GM21515 (cell line): ENCODE data around the gene TAF12.
"Not testable (repeated sequence)": the region's sequence is repeated elsewhere in the genome, so short reads cannot be mapped to it uniquely, and the experiment has no call there.

ENCODE experiments used
- ATAC-seq: cut with Tn5 transposase; IDR thresholded peaks from one replicate; pipeline ENCODE4 v1.9.1; 2021; ENCODE audit not compliant: unreplicated experiment

Gene TAF12

DNA sequence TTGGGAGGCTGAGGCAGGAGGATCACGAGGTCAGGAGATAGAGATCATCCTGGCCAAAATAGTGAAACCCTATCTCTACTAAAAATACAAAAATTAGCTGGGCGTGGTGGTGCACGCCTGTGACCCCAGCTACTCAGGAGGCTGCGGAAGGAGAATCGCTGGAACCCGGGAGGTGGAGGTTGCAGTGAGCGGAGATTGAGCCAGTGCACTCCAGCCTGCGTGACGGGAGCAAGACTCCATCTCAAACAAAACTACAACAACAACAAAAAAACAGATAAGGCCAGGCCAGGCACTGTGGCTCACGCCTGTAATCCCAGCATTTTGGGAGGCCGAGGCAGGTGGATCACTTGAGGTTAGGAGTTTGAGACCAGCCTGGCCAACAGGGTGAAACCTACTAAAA, 2.5 kb upstream of the TAF12 start:
- not testable (repeated sequence) for ATAC-seq

DNA sequence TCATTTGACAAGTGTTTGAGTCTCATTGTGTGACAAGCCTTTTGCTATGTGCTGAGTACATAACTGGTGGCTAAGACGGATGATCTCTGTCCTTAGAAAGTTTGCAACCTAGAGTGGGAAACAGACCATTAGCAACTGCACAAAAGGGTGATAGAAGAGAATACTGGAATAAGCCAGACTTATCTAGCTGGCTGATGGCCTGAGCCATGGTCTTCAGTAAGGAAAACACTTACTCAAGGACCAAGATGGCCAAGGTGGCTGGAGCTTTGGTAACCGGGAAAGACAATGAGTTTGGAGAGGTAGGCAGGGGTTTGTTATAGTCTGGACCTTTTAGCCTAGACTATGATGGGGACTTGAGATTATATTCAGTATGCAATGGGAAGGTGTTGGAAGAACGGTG, 1.6 kb upstream of the TAF12 start:
- no peak for ATAC-seq

DNA sequence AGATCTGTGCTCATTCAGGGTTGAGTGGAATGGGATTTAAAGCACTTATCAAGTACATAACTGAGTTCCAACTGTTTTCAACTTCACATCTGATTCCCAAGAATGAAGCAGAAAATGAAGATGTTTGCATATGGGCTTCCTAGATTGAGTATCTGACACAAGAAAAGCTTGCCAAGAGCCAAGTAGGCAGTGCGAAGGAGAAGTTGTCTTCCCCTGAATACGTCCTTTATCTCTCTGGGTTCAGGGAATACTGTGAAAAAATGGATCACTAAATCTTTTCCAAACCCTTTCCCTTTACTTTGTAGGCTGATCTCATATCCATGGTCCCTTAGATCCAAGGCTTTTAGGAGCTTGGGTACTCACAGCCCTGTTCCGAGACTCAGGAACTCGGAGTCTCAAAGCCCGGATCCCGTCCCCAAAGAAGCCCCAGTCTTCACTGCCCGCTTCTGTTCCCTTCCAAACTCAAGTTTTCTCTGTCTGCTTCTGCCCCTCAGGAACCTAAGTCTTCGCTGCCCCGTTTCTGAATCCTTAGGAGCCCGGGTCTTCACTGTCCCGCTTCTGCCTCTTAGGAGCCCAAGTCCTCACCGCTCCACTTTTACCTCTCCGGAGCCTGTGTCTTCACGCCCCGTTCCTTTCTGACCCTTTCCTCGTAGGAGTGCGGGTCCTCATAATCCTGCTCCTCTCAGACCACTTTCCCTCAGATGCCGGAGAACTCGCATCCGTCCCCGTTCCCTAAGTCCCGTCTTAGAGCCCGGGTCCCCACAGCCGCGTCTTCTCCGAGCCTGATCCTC, 616 bp downstream of the TAF12 start:
- peak; percentile 14 for ATAC-seq

DNA sequence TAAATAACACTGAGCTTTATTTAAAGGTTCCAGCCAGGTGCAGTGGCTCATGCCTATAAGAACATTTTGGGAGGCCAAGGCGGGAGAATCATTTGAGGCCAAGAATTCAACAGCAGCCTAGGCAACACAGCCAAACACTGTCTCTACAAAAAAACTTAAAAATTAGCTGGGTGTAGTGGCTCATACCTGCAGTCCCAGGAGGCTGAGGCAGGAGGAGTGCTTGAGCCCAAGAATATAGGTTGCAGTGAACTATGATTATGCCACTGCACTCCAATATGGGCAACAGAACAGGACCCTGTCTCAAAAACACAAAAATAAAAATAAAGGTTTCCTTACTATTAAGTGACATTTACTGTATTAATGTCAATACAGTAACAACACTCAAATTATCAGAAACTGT, 2.1 kb downstream of the TAF12 start:
- ATAC-seq = no peak

DNA sequence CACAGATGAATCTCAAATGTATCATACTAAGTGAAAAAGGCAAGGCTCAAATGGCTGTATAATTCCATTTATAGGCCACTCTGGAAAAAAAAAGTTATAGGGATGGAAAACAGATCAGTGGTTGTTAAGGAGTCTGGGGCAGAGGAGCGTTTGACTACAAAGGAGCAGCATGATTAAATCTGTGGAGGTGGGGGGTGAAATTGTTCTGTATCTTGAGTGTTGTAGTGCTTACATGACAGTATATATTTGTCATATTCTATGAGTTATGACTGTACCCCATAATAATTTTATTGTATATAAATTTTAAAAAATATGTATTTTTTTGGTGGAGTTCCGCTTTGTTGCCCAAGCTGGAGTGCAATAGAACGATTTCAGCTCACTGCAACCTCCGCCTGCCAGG, 10.3 kb downstream of the TAF12 start:
- ATAC-seq = no peak

DNA sequence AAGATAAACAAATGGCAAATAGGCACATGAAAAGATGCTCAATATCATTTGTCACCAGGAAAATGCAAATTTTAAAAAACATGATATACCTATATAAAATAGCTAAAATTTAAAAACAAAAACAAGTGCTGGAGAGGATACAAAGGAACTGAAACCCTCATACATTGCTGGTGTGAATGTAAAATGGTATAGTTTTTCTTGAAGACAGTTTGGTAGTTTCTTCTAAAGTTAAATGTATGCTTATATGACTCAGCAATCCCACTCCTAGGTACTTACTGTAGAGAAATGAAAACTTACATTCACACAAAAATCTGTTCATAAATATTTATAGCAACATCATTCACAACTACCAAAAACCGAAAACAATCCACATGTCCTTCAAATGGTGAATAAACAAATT, 11.2 kb downstream of the TAF12 start:
- ATAC-seq = no peak

DNA sequence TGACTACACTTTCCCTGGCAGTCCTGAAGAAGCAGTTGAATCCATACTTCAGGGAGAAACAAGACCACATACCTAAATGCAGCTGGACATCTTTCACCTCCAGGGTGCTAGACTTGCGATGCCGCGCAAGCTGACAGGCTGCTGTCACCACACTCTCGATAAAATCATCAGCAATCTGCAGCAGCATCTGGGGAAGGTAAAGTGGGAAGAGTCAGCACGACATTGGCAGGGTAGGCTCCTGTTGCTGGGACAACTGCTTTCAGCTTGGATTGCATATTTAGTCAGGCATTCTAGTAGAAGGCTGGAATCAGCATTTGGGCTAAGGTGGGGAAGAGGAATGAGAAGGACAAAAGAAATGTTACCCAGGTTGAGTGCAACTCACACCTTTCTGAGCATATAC, 29.7 kb downstream of the TAF12 start:
- no peak for ATAC-seq

DNA sequence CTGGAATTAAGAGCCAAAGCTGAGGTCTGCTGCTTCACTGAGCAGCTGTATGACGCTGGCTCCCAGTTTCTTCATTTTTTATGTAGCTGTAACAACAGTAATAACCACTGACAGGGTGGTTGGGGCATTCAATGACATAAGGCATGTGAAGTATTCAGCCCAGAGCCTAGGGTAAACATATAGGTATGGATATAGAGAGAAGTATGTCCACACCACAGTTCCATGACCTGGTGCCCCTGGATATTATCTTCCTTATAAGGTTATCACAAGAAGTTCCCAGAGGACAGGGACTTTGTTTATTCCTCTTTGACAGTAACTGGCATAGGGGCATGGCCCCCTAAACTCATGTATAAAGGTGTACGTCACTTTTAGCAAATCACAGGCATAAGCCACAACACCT, 36.1 kb downstream of the TAF12 start:
- ATAC-seq = no peak

DNA sequence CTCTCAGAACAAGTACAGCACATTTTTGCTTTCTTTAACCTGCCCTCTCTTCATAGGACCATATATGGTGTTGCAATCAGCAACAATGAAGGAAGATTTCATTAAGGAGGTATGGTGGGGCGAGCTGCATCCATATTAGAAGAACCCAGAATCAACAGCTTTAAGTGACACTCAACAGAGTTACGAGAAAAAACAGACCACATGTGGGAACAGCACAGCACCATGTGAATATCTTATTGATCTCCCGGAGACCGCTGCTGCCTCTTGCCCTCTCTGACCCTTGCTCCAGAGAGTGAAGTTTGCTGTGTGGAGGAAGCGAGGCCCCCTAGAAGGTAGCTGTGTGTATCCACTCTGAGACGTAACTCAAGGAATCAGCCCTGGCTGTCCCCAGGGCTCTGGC, 37.9 kb downstream of the TAF12 start:
- ATAC-seq = no peak

DNA sequence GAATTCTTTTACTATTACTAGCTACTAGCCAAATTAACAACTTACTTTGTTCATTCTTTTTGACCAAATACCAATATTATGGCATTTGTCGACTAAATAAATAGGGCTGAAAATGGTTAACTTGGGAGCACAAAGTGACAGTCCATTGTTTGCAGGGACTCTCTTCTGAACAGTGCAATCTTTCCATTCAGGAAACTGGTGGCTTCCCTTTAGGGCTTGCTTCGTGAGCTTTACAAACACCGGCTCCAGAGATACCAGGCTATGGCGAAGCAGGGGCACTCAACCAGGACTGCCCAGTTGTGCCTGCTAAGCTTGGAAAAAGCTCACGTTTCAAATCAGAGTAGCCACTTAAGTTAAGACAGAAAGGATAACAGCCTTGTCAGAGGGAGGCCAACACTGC, 38.5 kb downstream of the TAF12 start:
- no peak for ATAC-seq

DNA sequence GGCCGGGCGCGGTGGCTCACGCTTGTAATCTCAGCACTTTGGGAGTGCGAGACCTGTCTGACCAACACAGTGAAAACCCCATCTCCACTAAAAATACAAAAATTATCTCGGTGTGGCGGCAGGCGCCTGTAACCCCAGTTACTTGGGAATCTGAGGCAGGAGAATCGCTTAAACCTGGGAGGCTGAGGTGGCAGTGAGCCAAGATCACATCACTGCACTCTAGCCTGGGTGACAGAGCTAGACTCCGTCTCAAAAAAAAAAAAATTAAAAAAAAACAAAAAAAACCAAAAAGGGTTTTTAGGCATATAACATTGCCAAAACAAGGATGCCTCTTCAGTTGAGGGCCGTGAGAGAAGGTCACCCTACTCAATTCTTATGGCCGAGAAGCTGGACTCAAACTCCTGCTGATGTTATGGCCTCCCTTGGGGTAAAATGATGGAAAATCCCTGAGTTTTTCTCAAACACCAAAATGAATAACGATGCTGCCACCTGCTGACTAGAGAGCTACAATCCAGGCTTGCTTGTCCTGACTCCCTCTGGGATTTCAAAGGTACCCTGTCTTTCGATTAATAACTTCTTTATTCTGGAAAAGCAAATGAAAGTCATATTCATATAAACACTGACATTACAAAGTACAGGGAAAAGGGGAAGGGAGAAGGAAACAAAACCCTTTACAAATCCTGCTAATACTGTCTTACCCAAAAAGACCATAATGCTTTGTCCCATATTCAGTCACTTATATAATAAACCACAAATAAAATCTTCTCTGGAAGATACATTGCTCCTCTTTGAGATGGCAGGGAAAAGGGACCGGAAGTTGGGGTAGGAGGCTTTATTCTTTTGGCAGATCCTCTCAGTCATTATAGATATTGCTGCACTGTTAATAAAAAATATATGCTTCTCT, 40.1 kb downstream of the TAF12 start:
- no peak for ATAC-seq

DNA sequence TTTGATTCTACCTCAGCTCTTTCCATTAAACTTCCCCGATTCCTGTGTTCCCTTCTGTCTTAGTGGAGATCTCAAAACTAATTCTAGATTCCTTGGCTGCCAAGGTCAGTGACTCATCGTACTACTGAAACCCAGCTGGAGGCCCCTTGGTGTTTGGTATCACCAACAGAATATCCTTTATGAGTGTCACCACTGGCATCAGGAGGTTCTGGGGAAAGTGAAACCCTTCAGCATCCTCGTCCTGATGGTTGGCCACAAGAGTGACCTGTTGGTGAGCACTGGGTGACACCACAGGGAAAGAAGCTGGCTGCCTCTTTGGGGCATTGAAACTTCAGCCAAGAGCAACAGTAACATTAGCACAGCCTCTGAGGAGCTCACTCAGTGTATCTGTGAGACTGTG, 41.2 kb downstream of the TAF12 start:
- ATAC-seq = no peak

DNA sequence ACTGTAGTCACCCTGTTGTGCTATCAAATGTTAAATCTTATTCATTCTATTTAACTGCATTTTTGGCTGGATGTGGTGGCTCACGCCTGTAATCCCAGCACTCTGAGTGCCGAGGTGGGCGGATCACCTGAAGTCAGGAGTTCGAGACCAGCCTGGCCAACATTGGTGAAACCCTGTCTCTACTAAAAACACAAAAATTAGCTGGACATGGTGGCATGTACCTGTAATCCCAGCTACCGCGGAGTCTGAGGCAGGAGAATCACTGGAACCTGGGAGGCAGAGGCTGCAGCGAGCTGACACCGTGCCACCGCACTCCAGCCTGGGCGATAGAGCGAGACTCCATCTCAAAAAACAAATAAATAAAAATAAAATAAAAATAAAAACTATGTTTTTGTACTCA, 46.6 kb downstream of the TAF12 start:
- not testable (repeated sequence) for ATAC-seq

DNA sequence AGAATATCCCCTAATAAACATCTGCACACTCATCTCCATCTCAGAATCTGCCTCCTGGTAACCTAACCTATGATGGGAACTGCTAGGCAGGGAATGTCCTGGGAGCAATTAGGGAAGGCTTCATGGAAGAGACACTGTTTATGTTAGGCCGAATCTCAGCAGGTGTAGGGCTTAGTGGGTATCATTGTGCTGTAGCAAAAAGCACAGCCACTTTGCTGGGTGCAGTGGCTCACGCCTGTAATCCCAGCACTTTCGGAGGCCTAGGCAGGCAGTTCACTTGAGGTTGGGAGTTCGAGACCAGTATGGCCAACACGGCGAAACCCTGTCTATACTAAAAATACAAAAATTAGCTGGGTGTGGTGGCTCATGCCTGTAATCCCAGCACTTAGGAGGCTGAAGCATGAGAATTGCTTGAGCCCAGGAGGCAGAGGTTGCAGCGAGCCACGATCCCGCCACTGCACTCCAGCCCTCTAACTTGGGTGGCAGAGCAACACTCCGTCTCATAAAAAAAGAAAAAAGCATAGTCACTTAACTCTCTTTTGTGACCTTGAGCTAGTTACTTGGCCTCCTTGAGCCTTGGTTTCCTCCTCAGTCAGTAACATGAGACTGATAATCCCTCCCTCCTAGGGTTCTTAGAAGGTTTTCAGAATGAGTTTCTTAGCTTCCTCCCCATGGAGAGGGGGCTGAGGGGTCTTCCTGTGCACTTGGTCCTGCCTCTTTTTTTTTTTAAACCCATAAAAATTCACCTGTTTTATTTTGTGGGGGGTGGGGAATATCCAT, 47.3 kb downstream of the TAF12 start:
- no peak for ATAC-seq

DNA sequence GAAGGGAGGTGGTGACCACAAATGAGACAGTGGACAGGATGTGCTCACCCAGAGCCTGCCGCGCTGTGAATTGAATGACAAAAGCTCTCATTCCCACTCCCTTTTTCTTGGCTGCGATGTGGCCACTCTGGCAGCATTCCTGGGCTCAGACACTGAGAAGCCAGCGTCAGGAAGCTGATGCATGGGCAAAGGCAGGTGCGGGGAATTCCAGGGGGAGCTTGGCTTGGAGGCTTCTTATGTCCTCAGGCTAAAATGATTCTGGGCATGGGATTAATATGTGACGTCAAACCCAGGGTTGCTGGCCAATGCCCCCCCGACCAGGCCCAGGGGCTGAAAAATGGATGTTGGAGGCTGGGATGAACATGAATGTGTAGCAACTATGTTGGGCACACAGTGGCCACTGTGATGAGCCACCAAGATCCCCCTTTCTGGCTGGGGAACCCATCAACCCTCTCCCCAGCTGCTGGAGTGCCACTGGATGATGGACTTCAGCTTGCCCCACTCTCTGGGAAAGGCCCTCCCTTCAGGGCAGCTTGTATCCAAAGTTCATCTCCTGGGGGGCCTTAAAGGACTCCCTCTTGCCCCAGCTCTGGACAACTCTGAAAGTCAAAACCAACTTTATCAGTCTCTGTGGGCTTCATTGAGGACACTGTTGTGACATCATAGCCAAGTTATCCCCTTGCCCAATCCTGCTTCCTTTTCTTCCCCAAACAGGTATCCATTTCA, 48.0 kb downstream of the TAF12 start:
- ATAC-seq = not testable (repeated sequence)

DNA sequence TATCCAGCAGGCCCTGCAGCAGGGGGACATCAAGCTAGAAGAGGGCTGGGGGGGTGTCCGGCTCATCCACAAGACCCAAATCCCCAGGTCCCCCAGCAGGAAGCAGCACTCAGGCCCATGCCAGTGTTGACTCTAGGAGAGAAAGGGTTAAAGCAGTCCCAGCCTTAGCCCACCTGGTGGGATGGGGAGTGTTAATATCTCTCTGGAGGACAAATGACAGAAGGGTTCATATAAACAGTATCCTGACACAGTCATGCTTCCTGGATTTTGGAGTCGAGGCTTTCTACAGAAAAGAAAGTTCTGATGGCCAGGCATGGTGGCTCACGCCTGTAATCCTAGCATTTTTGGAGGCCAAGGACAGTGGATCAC, 48.9 kb downstream of the TAF12 start:
- ATAC-seq = not testable (repeated sequence)

DNA sequence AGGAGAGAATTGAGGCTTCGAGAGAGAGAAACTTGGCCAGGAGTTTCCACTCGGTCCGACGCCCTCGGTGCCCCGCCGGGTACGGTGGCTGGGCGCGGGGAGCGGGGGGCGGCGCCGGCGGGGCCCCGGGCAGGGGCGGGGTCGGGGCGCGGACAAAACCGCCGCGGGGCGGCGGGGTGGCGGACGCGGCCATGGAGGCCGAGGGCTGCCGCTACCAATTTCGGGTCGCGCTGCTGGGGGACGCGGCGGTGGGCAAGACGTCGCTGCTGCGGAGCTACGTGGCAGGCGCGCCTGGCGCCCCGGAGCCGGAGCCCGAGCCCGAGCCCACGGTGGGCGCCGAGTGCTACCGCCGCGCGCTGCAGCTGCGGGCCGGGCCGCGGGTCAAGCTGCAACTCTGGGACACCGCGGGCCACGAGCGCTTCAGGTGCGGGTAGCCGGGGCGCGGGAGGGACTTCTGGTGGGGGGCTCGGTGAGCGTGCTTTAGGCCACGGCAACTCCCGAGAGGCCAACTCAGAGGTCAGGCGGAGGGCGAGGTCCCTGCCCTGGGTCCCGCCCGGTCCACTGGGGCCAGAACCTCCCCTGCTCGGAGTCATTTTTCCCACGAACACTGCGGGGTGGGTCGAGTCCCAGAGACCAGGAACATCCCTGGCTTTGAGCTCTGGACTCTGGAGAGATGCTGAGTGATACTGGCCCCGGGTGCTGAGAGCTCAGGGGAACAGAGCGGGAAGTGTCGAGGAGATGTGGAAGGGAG, 50.4 kb downstream of the TAF12 start:
- no peak for ATAC-seq

DNA sequence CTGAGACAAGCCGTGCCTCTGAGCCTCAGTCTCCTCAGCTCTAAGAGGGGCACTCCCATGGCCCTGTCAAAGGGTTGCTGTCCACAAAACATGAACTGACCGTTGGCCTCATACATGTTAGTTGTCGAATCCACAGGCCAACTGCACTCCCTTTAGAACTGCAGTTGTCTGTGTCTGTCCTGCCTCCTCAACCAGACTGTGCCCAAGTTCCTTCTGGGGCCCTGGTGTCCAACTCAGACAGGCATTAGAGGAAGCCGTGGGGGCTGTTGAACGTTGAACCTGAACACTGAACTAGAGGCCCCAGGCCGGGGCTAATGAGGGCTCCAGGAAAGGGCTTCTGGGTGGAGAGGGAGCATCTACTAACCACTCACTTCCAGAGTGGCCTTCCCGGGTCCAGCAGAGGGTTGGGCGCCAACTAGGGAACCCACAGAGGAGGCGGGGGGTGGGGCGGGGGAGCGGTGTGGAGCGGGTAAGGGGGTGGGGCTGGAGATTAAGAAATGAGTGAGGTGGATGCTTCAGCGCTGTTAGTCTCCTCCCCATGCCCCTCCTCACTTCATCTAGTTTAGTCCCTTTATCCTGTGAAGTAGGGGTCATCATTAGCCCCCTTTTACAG, 51.1 kb downstream of the TAF12 start, which contains the start of gene RAB42:
Gene RAB42, plus strand, starts transcription at position 558 of the 613 bp plus-strand sequence. CDS start 247 bp downstream, outside the sequence.
- ATAC-seq = no peak

DNA sequence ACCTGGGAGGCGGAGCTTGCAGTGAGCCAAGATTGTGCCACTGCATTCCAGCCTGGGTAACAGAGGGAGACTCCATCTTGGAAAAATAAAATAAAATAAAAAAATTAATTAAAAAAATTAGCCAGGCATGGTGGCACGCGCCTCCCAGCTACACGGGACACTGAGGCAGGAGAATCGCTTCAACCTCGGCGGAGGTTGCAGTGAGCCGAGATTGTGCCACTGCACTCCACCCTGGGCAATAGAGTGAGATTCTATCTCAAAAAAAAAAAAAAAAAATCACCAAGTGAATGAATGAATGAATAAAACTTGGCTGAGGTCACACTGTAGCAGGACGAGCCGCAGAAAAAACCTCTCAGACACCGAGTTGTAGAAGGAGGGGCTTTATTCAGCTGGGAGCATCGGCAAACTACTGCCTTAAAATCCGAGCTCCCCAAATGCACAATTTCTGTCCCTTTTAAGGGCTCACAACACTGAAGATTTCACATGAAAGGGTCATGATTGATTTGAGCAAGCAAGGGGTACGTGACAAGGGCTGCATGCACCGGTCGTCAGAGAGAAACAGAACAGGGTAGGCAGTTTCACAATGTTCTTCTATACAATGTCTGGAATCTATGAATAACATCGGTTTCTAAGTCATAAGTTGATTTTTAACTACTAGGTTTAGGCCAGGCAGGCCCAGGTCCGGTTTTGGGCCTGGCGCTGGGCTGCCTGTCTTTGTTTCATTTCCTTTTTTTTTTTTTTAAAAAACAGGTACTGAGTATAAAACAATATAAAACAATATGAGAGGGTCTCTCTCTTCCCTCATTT, 56.1 kb downstream of the TAF12 start:
- ATAC-seq = not testable (repeated sequence)
